Mononuclear cell (primary cell): ENCODE measurements around the gene SHANK1. TPM values are rescaled to one million over a fixed set of nuclear protein-coding genes. Genes with fewer than 3 reads are reported as not detected.
"Not testable (repeated sequence)": the region's sequence is repeated elsewhere in the genome, so short reads cannot be mapped to it uniquely, and the experiment has no call there.

Source experiments
- H3K27me3 ChIP-seq: 2 replicates; pipeline ENCODE4 v1.6.0; 2011; ENCODE audit warnings: low read length, control low read depth; ENCODE audit not compliant: insufficient read depth
- H3K4me1 ChIP-seq: 2 replicates; pipeline ENCODE4 v1.5.1; 2011; ENCODE audit warnings: mild to moderate bottlenecking, low read length, control low read depth; ENCODE audit not compliant: insufficient read depth
- H3K4me3 ChIP-seq: 2 replicates; pipeline ENCODE4 v1.5.1; 2011; ENCODE audit warnings: mild to moderate bottlenecking, low read length, moderate library complexity
- H3K9me3 ChIP-seq: 2 replicates; pipeline ENCODE4 v1.5.1; 2011; ENCODE audit warnings: low read depth, mild to moderate bottlenecking, control low read depth, low read length
- total RNA-seq: library from RNA; depleted of rRNA; stranded (reverse); fragments of >200 nt; gene quantifications from one replicate; pipeline ENCODE4 v1.2.3, GENCODE V29; 2012

SHANK1 gene
- total RNA-seq, 1 donor: 0.21 TPM

- Histone ChIP-seq H3K9me3 (peaks cover 10% of the 10 kb centered on the region), H3K4me1 (no peaks in the 10 kb centered on the region), H3K27me3 (no peaks in the 10 kb centered on the region), H3K4me3 (no peak overlapping the region)
Observed at GRCh38 chr19:50632151-50632835, 87.3 kb downstream of the SHANK1 start.

GRCh38 chr19:50629801-50630200 lies 89.8 kb downstream of the SHANK1 start:
- Histone ChIP-seq H3K4me1 (no peaks in the 10 kb centered on the region), H3K9me3 (peaks cover 10% of the 10 kb centered on the region), H3K4me3 (no peak overlapping the region), H3K27me3 (no peaks in the 10 kb centered on the region)

- Histone ChIP-seq H3K9me3 (peaks cover 9% of the 10 kb centered on the region), H3K27me3 (no peaks in the 10 kb centered on the region), H3K4me1 (no peaks in the 10 kb centered on the region), H3K4me3 (no peak overlapping the region)
Observed at GRCh38 chr19:50629194-50629593, 90.4 kb downstream of the SHANK1 start.

GRCh38 chr19:50628551-50628950 lies 91.1 kb downstream of the SHANK1 start:
- Histone ChIP-seq H3K9me3 (peaks cover 3% of the 10 kb centered on the region), H3K4me3 (no peak overlapping the region), H3K27me3 (no peaks in the 10 kb centered on the region), H3K4me1 (no peaks in the 10 kb centered on the region)

GRCh38 chr19:50628146-50628545 lies 91.5 kb downstream of the SHANK1 start:
- H3K9me3 ChIP-seq: no peaks in the 10 kb centered on the region
- H3K4me3 ChIP-seq: no peak overlapping the region
- H3K27me3 ChIP-seq: no peaks in the 10 kb centered on the region
- H3K4me1 ChIP-seq: no peaks in the 10 kb centered on the region

GRCh38 chr19:50626795-50627194 lies 92.8 kb downstream of the SHANK1 start:
- Histone ChIP-seq H3K27me3 (no peaks in the 10 kb centered on the region), H3K9me3 (no peaks in the 10 kb centered on the region), H3K4me3 (no peak overlapping the region), H3K4me1 (no peaks in the 10 kb centered on the region)

- no peaks in the 10 kb centered on the region for H3K27me3 ChIP-seq
- H3K4me3 ChIP-seq: no peak overlapping the region
- H3K9me3 ChIP-seq: no peaks in the 10 kb centered on the region
Observed at GRCh38 chr19:50626011-50626410, 93.6 kb downstream of the SHANK1 start.

GRCh38 chr19:50624949-50625600 lies 94.5 kb downstream of the SHANK1 start:
- no peaks in the 10 kb centered on the region for H3K4me1 ChIP-seq
- no peaks in the 10 kb centered on the region for H3K27me3 ChIP-seq
- no peaks in the 10 kb centered on the region for H3K9me3 ChIP-seq
- H3K4me3 ChIP-seq: no peak overlapping the region

More at GRCh38 chr19:50626011-50626410, 93.6 kb downstream of the SHANK1 start:
- no peaks in the 10 kb centered on the region for H3K4me1 ChIP-seq

GRCh38 chr19:50620394-50620906 lies 99.2 kb downstream of the SHANK1 start:
- H3K27me3 ChIP-seq, H3K4me1 ChIP-seq, H3K4me3 ChIP-seq, H3K9me3 ChIP-seq: not testable (repeated sequence)

- H3K27me3 ChIP-seq, H3K9me3 ChIP-seq, H3K4me1 ChIP-seq, H3K4me3 ChIP-seq: not testable (repeated sequence)
Observed at GRCh38 chr19:50619184-50619583, 100.4 kb downstream of the SHANK1 start.

- not testable (repeated sequence) for H3K9me3 ChIP-seq, H3K4me1 ChIP-seq, H3K4me3 ChIP-seq
Observed at GRCh38 chr19:50618379-50618778, 101.2 kb downstream of the SHANK1 start.

GRCh38 chr19:50612504-50613404 lies 106.8 kb downstream of the SHANK1 start:
- not testable (repeated sequence) for H3K27me3 ChIP-seq, H3K9me3 ChIP-seq, H3K4me1 ChIP-seq, H3K4me3 ChIP-seq

More at GRCh38 chr19:50618379-50618778, 101.2 kb downstream of the SHANK1 start:
- not testable (repeated sequence) for H3K27me3 ChIP-seq
